Measurements from ENCODE around the gene DIAPH2.

DIAPH2 gene

DNA sequence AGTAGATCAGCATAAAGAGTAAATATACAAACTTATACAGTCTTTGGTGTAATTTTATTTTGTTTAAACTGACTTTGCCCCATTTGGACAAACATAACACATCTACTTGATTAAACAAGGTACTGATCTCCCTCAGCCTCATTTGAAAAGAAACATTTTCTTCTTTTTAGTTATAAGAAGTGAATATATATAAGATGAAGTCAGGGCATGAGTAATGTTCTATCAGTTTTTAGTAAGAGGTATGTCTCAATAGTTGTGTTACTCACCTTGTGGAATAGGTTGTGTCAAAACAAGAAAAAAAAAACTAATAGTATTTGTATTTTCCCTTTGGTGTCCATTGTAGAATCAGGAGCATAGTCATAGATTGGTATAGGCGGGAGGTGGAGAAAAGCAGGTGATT is 526.4 kb downstream of the DIAPH2 start:
- DNase-seq: no peak

DNA sequence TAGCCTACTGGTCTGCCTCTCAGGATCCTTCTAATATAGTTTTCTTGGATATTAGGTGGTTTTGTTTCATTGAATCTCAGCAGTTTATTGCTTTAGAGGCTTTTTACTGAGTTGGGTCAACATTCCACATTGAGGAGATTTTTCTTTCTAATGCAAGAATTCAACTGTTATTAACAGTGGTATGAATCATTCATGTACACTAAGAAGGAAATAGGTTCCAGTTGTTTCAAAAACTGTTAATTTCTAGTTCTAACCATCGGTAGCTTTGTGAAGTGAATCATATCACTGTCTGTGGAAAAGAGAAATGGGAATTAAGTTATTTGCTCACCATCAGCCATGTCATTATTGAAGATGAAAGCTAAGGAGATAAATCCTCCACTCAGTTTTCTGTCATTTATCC is 530.5 kb downstream of the DIAPH2 start:
- no peak for DNase-seq

DNA sequence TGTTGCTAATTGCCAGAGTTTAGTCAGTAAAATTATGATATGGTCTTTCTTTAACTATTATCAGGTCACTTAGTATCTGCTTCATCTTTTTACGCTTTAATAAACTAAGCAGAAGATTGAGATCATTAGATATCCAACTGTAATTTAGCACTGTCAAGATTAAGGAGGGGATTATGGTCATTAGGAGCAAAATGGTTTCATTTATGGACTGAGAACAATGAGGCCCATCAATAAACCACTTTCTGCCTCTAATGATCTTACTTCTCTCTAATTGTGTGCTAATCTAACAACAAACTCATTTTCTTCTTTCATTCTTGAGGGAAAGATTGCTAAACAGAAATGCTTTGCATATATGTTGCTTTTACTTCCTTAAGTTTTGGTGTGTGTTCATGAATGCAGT is 539.5 kb downstream of the DIAPH2 start:
- no peak for DNase-seq

DNA sequence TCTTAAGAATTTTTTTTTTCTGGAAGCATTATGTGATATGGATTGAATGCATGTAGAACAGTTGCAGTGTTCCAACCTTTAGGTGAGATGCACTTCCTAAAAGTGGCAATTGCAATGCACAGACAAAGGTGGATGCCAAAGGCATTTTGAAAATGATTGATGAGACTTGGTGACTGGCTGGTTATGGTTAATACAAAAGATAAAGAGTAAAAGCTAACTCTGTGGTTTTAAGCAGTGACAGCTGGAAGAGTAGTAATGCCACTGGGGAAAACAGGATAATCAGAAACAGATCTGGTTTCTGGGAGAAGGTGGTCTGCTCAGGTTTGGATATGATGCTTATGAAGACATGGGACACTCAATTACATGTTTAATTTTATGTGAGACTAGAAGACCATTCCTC is 544.7 kb downstream of the DIAPH2 start:
- no peak for DNase-seq

DNA sequence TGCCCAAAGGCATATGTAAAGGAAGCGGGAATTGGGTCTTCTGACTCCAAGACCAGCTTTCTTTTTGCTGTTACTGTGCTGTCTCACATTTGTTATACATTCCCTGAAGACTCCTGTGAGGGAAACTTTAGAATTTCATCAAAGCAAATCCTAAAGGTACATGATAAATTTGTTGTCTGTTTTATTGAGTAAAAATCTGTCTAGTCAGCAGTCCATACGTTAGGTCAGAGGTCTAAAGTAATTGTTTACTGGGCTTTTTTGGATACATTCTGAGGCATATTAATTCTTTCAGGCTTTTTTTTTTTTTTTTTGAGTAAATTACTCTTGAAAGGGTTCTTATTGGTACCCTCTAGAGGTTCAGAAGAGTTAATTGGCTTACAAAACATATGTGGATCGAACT is 546.3 kb downstream of the DIAPH2 start:
- DNase-seq: no peak

DNA sequence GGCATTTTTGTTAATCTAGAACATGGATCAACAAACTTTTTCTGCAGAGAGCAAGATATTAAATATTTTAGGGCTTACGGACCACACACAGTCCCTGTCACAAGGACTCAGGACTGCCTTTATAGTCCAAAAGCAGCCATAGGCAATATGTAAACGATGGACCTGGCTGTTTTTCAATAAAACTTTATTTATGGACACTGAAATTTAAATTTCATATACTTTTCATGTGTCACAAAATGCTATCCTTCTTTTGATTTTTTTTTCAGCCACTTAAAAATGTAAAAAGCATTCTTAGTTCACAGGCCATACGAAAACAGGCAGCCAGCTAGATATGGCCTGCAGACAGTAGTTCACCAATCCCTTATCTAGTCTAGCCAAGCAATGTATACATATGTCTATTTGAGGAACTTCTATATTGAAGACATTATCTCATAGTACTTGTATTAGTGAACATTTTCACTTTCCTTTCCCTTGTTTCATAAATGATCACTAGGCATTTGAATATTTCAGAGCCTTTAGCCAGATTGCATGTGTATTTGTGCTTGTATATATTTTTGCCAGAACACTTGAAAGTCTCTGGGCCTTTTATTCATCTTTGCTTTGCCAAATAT is 549.9 kb downstream of the DIAPH2 start:
- no peak for DNase-seq

DNA sequence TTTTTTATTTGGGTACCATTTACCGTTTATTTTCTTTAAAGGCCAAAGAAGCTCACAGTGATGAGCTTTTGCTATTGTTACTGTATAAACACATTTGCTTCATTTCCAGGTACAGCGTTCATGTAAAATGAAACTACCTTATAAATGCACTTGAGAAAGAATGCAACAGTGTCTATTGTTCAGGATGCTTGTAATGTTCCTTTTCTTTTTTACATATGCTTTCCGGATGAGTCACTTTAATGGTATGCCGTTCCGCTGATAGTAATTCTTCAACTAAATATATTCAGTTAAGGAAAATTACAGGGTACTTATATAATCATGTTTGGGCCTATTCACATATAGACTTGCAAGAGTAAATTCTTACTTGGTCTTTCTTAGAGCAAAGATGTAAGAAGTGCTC is 554.0 kb downstream of the DIAPH2 start:
- no peak for DNase-seq

DNA sequence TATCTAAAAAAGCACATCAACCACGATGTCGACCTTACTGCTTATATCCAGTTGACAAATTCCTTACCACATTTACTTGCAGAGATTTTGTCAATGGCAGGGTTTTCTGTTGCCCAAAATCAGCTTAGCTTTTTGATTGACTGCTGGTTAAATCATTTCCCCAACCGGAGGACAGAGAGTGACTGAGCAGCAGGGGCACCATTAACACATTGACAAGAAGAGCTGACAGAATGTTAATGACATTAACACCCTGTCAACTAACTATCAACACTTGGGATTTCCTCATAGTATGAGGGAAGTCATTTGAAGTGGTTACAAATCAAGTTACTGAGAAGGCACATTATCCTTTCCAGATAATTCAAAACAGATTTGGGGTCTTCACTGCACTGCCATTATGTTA is 567.5 kb downstream of the DIAPH2 start:
- no peak for DNase-seq

DNA sequence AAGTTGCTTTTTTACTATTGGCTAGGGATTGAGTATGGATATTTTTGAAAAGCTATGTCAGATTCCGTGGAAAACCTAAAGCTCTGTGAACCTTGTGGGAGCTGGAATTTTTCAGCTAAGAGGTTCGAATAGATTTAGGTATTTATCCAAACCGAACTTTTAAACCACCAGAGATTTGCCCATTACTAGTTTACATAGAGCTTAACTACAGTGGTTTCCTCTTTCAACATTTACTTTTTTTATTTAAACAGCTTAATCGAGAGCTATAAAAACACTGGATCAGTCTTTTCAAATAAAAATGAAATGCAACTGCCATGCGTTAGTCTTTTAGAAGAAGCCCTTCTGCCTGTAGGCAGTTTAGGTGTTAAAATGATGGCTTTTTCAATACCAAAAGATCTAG is 576.0 kb downstream of the DIAPH2 start:
- DNase-seq: no peak

DNA sequence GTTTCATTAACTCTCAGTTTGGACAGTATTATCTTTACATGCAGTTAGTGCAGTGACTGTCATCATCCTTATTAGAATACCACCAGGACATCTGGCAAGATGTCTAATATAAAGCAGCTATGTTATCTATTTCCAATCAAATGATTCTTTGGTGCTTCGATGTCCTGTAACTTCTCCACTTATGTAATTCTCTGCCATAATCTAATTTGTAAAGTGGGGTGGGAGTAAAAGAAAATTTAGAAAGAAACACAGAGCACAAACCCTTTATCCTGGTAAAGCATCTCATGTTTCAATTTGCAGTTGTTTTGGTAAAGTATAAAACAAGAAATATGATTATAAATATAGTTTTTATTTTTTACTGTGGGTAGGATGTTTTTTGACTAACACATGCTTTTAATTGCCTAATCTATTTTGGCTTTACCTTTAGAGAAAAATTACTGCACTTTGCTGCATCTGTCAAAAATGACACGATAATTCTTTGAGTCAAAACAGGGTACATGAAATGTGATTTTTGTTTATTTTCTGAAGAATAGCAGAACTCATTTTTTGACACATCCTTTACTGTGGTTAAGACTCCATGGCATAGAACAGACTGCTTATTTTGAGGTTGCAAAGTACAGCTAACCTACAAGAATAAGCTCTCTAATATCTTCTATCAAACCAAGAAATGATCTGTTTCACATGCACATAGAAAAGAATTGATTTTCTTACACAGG is 581.9 kb downstream of the DIAPH2 start:
- DNase-seq: no peak

DNA sequence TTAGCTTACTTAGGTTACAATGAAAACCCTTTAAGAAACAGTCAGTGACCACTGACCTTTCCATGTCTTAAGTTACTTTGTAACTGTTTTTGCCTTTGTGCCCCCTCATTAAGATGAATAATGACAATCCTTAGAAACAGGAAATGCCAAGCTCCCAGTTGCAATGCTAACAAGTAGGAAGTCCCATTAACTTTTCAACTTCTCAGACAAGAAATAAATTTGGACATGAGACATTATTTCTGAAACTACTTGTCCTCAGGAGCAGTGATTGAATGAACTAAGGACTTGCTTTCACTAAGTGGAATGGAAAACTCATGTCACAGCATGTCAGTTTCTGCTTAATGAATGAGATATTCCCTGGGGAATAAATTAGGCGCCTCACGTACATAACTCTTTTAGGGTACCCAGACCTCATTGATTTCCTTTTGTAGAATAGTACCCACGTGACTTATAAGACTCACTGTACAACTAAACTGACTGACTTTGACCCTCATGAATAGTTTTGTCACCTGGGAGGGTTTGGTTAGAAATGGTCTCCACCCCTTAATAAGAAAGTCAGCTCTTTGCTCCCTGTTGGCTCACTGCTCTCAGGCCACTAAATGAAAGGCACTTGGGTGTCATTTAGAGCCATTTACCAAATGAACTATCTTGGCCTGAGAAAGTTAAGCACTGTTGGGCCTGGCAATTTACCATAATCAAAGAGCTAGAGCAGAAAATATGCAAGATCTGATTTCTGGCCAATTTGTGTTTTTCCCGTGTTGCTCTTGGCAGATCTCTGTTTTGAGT is 582.9 kb downstream of the DIAPH2 start:
- no peak for DNase-seq

DNA sequence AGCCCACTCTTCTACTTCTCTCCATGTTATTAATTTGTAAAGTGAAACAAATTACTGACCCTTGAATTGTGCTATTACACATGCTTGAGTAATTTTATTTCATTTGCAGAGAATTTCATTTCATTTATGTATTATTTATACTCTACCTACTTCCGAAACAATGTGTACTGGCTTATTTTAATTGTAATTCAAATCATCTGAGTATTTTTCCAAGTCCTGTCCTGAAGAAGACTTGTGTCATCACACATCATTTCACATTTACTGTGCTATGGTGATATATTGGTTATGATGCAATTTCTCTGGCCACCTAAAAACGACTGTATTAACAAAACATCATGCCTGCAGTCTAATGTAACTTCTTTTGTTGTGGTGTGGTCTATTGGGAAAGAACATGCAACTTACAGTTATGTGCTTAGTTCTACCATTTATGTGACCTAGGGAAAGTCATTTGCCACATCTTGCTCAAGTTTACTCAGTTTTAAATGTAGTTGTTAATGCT is 583.6 kb downstream of the DIAPH2 start:
- no peak for DNase-seq

DNA sequence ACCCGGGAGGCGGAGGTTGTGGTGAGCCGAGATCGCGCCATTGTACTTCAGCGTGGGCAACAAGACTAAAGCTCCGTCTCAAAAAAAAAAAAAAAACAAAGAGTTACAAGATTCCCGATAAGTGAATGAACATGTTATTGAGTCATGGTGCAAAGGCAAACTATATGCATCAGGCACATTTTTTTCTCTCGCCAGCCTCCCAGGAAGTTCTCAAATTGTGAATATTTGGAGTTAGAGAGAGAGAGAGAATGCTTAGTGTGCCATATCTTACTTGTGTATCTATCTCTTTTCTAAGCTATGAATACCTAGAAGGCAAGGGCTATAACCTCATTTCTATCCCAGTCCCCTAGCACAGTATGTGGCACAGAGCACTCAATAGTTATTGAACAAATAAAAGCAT is 599.9 kb downstream of the DIAPH2 start:
- DNase-seq: no peak

DNA sequence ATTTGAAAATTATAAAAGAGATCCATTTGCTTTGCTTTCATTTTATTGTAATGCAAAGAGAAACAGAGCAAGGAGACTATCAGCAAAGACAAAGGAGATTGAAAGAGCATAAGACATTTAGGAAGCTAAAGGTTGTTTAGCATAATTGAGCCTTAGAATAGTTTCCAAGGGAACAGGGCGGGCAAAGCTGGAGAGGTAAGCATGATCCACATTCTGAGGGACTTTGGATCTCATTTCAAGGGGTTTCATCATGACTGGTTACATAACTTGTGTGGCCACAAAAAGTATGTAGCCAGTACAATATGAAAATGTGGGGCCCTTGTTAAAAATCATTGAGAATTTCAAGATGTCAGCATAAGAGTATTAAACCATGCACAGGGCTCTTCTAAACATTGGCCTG is 605.6 kb downstream of the DIAPH2 start:
- no peak for DNase-seq

DNA sequence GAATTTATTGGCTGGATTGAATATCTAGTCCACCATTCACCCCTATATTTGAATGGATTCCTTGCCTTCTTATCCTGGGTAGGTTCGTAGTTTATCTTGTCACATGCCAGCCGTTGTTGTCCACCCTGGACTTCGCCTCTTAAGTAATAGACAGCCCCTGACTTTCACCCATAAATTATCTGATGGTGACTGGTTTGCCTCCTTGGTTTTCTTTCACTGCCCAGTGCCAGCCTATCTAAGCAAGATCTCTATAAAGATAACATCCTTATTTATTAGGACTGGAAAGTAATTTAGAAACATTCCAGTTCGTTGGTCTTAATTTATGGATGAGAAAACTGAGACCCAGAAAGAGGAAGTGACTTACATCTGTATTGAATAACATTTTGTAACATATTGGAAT is 609.4 kb downstream of the DIAPH2 start:
- no peak for DNase-seq

DNA sequence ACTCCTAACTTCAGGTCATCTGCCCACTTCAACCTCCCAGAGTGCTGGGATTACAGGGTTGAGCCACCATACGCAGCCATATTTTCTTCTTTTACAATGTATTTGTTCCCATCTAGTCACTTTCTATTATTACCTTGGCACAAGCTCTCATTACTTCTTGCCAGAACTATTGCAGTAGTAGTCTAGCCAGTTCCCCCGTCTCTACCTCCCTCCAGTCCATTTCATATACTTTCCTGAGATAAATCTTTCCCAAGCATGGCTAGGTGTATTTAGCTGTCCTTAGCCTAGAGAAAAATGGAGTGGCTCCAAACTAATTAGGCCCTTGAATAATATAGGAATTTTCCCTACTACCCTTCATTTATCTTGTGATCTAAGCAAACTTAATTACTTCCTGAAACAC is 611.3 kb downstream of the DIAPH2 start:
- no peak for DNase-seq

DNA sequence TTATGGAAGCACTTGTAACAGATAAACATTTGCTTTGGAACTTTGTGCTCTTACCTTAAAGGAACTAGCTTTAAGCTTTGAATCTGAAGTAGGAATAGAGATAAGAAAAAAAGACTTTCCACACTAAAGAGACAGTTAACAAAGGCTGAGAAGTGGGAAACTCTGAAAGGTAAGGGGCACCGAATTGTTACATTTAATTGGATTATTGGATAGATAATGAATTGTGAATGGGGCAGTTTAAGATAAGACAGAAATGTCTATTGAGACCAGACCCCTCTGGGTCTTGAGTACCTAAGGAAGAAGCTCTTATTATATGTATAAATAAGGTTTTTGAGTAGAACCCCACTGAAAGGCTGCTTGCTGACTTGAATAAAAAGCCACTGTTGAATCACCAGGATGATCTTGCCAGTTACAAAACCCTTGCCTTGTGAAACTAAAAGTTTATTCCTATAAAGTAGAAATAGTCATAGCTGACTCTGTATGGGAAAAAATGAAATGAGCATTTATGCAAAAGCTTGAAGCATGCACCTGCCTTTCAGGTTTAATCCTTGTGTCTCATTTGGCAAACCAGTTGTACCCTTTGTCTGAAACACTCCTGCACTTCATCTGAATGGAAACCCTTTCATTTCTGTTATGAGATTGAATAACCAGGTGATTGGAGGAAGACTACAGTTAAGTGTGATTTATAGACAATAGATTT is 622.3 kb downstream of the DIAPH2 start:
- no peak for DNase-seq

DNA sequence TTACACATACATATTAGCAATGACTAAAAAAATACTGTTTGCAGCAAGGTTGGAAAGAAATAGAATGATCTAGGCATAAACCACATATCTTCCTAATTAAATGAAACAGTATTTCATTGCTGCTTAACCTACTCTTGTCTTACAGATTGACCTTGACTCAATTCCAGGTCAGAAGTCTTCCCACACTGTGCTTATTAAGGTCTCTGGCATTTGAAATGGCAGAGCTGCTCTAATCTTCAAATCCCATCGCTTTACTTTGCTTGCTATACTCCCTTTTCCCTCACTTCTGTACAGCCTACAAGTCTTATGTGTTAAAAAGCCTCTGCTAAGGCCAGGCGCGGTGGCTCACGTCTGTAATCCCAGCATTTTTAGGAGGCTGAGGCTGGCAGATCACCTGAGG is 623.5 kb downstream of the DIAPH2 start:
- no peak for DNase-seq

DNA sequence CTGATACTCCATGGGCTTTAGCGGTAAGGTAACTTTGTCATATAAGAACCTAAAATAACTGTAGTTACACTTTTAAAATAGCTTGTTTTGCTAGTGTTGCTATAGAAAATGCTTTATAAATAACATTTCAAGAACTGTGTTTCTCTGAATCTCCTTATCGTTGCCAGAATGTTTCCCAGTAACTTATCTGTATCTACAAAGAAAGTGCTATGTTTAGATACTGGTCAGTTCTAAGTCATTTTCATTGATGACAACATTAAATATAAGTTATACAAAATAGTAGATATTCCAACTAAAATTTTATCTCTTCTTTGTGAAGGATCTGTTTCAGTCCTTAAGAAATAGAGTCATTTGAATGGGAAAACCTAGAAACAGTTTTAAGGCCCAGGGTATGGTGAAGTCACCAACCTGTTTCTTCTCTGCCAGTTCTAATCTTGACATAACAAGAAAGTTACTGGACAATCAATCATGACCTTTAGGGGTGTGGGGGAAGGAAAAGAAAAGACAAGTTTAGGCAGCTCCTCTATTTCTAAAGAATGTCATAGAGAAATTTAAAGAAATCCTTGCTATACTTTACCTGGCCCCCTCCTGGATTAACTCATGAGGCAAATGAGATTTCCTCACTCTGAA is 625.0 kb downstream of the DIAPH2 start:
- DNase-seq: no peak

DNA sequence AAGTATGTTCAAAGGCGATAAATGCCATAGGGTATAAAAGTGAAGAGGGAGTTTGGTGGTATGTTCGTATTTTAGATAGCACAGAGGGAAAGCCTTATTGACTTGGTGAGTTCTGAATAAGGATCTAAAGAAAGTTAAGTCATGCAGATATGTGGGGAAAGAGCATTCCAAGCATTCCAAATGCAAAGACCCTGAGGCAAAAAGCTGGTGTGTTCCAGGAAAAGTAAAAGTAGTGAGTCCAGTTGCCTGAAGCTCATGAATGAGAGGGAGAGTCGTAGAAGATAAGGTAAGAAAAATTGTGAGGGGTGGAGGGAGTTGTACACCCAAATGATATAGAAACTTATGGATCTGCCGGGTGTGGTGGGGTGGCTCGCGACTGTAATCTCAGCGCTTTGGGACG is 625.7 kb downstream of the DIAPH2 start:
- DNase-seq: no peak

DNA sequence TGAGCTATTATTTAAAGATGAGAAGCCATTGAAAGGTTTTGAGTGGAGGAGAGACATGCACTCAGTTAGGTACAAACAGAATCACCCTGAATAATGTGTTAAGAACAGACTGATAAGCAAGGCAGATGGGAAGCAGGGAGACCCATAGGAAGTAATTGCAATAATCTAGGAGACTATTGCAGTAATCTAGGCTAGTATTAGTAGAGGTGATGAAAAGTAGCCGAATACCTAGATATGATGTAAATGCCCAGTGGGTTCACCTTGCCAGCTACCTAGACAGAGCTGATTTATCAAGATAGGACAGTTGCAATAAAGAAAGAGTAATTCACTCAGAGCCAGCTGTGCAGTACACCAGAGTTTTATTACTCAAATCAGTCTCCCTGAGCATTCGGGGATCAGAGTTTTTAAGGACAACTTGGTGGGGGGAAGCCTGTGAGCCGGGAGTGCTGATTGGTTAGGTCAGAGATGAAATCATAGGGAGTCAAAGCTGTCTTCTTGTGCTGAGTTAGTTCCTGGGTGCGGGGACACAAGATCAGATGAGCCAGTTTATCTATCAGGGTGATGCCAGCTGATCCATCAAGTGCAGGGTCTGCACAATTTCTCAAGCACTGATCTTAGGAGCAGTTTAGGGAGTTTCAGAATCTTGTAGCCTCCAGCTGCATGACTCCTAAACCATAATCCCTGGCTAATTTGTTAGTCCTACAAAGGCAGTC is 626.6 kb downstream of the DIAPH2 start:
- DNase-seq: no peak

DNA sequence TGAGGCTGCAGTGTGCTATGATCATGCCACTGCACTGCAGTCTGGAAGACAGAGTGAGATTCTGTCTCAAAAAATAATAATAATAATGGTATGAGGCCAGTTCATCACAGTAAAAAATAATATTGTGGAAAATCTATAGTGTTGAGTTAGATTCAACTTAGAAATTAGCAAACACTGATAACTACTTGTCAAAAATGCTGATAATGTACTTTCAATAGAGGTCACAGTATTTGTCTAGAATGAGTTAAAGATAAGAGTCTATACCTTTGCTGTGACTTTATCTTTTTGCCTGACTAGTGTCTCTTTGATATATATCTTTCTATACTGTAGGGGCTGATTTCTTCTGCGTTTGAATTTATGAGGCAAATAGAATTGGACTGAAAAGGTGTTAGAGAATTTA is 629.7 kb downstream of the DIAPH2 start:
- no peak for DNase-seq
